CD8-positive, alpha-beta memory T cell (primary cell): ENCODE results near the gene SGMS1. TPM values are rescaled to one million over a fixed set of nuclear protein-coding genes. Genes with fewer than 3 reads are reported as not detected.

Experiments
- CTCF ChIA-PET: fragments of 350-600 bp; sonication (Branson Sonifier 250); formaldehyde crosslinking; loops from one replicate; lab custom pipeline; 2021; ENCODE audit warnings: antibody characterized with exemption; lab: Charles Lee
- POLR2A ChIA-PET: fragments of 350-600 bp; sonication (Branson Sonifier 250); formaldehyde crosslinking; loops from one replicate; lab custom pipeline; 2021; ENCODE audit warnings: antibody characterized with exemption; lab: Charles Lee
- DNase-seq, 5 donors: peaks; one replicate each; pipeline versions ENCODE4 v3.0.0 to v3.0.0-alpha.2; 2020 to 2022; ENCODE audit warnings: mixed read lengths in 1 of 5
- H3K27ac ChIP-seq: one replicate; pipeline ENCODE4 v1.7.0; 2013; ENCODE audit warnings: low read depth, mild to moderate bottlenecking, low read length, moderate library complexity
- H3K27me3 ChIP-seq: 2 replicates; pipeline ENCODE4 v1.7.0; 2013; ENCODE audit warnings: low read length, mild to moderate bottlenecking; ENCODE audit not compliant: insufficient read depth, poor library complexity, severe bottlenecking
- H3K36me3 ChIP-seq: 2 replicates; pipeline ENCODE4 v1.7.0; 2013; ENCODE audit warnings: mild to moderate bottlenecking, low read length, moderate library complexity; ENCODE audit not compliant: insufficient read depth
- H3K4me1 ChIP-seq: 2 replicates; pipeline ENCODE4 v1.7.0; 2013; ENCODE audit warnings: mild to moderate bottlenecking, low read length, moderate library complexity; ENCODE audit not compliant: insufficient read depth
- H3K4me3 ChIP-seq: 2 replicates; pipeline ENCODE4 v1.7.0; 2013; ENCODE audit warnings: mild to moderate bottlenecking, low read length
- H3K9me3 ChIP-seq: 2 replicates; pipeline ENCODE4 v1.7.0; 2013; ENCODE audit warnings: mild to moderate bottlenecking, low read length
- H3K27ac Mint-ChIP-seq, 8 donors: one replicate each; pipeline ENCODE4 v1.8.0; 2020 to 2021; ENCODE audit warnings: mixed read lengths in 8 of 8, mild to moderate bottlenecking in 6 of 8, inconsistent platforms in 3 of 8, moderate library complexity in 3 of 8
- H3K27me3 Mint-ChIP-seq, 2 donors: one replicate each; pipeline ENCODE4 v1.8.0; 2020 to 2021; ENCODE audit warnings: mixed read lengths in 2 of 2, mild to moderate bottlenecking in 1 of 2, moderate library complexity in 1 of 2
- H3K36me3 Mint-ChIP-seq, 3 donors: one replicate each; pipeline ENCODE4 v1.8.0; 2020 to 2021; ENCODE audit warnings: mixed read lengths in 3 of 3, inconsistent platforms in 1 of 3, mild to moderate bottlenecking in 1 of 3
- H3K4me1 Mint-ChIP-seq, 3 donors: one replicate each; pipeline ENCODE4 v1.8.0; 2020 to 2021; ENCODE audit warnings: mixed read lengths in 3 of 3, inconsistent platforms in 1 of 3, mild to moderate bottlenecking in 1 of 3
- H3K4me3 Mint-ChIP-seq, 7 donors: one replicate each; pipeline ENCODE4 v1.8.0; 2020 to 2021; ENCODE audit warnings: mixed read lengths in 7 of 7, mild to moderate bottlenecking in 6 of 7, moderate library complexity in 4 of 7, inconsistent platforms in 2 of 7
- H3K9me3 Mint-ChIP-seq, 5 donors: one replicate each; pipeline ENCODE4 v1.8.0; 2020 to 2022; ENCODE audit warnings: mixed read lengths in 5 of 5, mild to moderate bottlenecking in 3 of 5, moderate library complexity in 2 of 5, inconsistent platforms in 1 of 5
- polyA plus RNA-seq: library from polyadenylated mRNA; unstranded; fragments of 300-500 nt; fragmentation: Illumina TruSeq; gene quantifications from one replicate; pipeline ENCODE4 v1.2.3, GENCODE V29; 2021
- total RNA-seq, 2 experiments: library from RNA; stranded (reverse); gene quantifications; one replicate each; pipeline ENCODE4 v1.2.3, GENCODE V29; 2021

Gene SGMS1
- total and polyA plus RNA-seq, 3 experiments from 2014 or later = 11.3 to 14.5 (median 13.5) TPM

DNA sequence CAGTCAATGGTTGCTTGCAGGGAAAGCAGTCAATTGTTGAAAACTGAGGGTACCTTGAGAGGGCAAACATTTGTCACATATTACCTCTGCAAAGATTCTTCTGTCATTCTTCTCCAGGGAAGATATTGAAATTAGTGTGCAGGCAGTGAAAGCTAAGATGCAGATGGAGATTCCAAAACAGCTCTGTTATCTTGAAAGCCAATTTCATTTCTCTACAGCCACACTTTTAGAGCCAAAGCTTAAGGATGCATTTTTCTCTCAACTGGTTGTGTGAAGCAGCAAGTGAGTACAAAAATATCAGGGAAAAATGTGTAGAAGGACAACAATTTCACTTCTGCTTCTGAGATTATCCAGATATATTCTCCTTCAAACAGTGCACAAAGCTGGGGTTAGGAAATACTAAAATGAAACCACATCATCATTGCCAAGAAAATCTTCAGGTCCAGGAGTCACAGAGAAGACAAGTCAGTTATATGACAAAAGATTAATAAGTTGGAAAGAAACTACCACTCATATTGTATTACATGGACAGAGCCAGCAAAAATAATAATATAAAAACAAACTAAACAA lies 16.3 kb downstream of the SGMS1 start:
- Mint-ChIP-seq H3K36me3 (peaks cover 0 to 3% (median 2%) of the 10 kb centered on the region in 3 donors), H3K27me3 (no peaks in the 10 kb centered on the region), H3K4me1 (peaks cover 61 to 89% (median 84%) of the 10 kb centered on the region in 3 donors), H3K4me3 (peak overlapping the region in 2 of 7 donors; percentile 2 to 37), H3K9me3 (no peaks in the 10 kb centered on the region), H3K27ac (peak overlapping the region; percentile 1 to 82 (median 49))
- ChIA-PET CTCF (interaction anchor here (1.1 kb wide), 1 partner anchor 15 kb away, joined by 3 read pairs; no protein-coding TSS in a partner anchor), POLR2A (no interaction called here)
- Histone ChIP-seq H3K9me3 (no peaks in the 10 kb centered on the region), H3K27ac (no peak overlapping the region), H3K36me3 (no peaks in the 10 kb centered on the region), H3K4me3 (no peak overlapping the region), H3K4me1 (peaks cover 48% of the 10 kb centered on the region), H3K27me3 (no peaks in the 10 kb centered on the region)
- no peak for DNase-seq

DNA sequence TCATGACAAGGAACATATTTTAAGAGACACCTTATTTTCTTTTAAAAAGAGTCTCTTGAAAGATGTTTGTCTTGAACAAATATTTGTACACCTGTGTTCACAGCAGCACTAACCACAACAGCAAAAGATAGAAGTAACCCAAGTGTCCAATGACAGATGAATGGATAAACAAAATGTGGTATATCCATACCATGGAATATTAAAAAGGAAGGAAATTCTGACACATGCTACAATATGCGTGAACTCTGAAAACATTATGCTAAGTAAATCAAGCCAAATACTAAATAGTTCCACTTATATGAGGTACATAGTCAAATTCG lies 17.8 kb downstream of the SGMS1 start:
- no peak overlapping the region for H3K4me3 ChIP-seq
- POLR2A ChIA-PET = interaction anchor here (0.8 to 2.7 kb wide), 2 partner anchors 8 to 16 kb away, joined by 3 to 8 read pairs; no protein-coding TSS in a partner anchor
- H3K27ac Mint-ChIP-seq = peak overlapping the region in 6 of 8 donors; percentile 3 to 90 (median 64)
- H3K9me3 ChIP-seq = no peaks in the 10 kb centered on the region
- CTCF ChIA-PET = interaction anchor here (1.1 kb wide), 1 partner anchor 16 kb away, joined by 4 read pairs; no protein-coding TSS in a partner anchor
- H3K4me3 Mint-ChIP-seq = peak overlapping the region in 2 of 7 donors; percentile 16 to 46
- H3K27me3 ChIP-seq = no peaks in the 10 kb centered on the region
- no peaks in the 10 kb centered on the region for H3K9me3 Mint-ChIP-seq
- peaks cover 60 to 89% (median 86%) of the 10 kb centered on the region in 3 donors for H3K4me1 Mint-ChIP-seq
- peaks cover 0 to 2% (median 1%) of the 10 kb centered on the region in 3 donors for H3K36me3 Mint-ChIP-seq
- no peaks in the 10 kb centered on the region for H3K36me3 ChIP-seq
- no peak for DNase-seq
- no peaks in the 10 kb centered on the region for H3K27me3 Mint-ChIP-seq
- no peak overlapping the region for H3K27ac ChIP-seq
- H3K4me1 ChIP-seq = peaks cover 56% of the 10 kb centered on the region

DNA sequence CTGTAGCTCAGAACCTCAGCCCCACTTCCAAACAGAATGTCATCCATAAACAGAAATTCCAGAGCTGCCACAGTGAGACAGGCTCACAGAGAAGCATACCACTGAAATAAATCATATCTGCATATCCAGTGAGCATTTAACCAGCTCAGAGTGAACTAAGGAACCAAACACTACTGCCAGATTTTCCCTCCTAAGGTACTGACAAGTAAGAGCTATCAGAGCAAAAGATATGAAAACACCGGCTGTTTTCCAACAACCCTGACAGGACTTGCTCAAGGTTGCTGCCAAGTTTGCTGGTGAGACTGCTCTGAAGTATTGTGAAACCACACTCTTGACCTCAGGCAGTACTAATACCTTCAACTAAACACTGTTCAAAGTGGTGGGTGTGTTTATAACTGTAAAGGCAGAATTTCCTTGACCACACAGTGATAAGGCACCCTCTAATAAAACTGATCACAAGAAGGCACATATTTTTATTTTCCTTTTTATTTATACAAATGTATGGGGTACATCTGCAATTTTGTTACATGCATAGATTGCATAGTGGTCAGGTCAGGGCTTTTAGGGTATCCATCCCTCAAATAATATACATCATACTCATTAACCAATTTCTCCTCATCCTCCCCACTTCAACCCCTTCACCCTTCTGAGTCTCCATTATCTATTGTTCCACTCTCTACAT lies 18.3 kb downstream of the SGMS1 start:
- ChIA-PET CTCF (interaction anchor here (1.1 to 1.3 kb wide), 2 partner anchors 10 to 17 kb away, joined by 3 to 4 read pairs; no protein-coding TSS in a partner anchor), POLR2A (interaction anchor here (0.6 to 2.7 kb wide), 4 partner anchors 8 to 19 kb away, joined by 3 to 8 read pairs (median 3); no protein-coding TSS in a partner anchor)
- H3K27ac Mint-ChIP-seq = peak overlapping the region; percentile 59 to 90 (median 85)
- Histone ChIP-seq H3K27ac (no peak overlapping the region), H3K27me3 (no peaks in the 10 kb centered on the region), H3K4me3 (no peak overlapping the region), H3K4me1 (peaks cover 61% of the 10 kb centered on the region), H3K9me3 (no peaks in the 10 kb centered on the region), H3K36me3 (no peaks in the 10 kb centered on the region)
- H3K27me3 Mint-ChIP-seq = no peaks in the 10 kb centered on the region
- no peaks in the 10 kb centered on the region for H3K9me3 Mint-ChIP-seq
- peaks cover 64 to 91% (median 90%) of the 10 kb centered on the region in 3 donors for H3K4me1 Mint-ChIP-seq
- peak overlapping the region; percentile 46 to 86 (median 73) for H3K4me3 Mint-ChIP-seq
- no peak for DNase-seq
- peaks cover 0 to 2% (median 1%) of the 10 kb centered on the region in 3 donors for H3K36me3 Mint-ChIP-seq

DNA sequence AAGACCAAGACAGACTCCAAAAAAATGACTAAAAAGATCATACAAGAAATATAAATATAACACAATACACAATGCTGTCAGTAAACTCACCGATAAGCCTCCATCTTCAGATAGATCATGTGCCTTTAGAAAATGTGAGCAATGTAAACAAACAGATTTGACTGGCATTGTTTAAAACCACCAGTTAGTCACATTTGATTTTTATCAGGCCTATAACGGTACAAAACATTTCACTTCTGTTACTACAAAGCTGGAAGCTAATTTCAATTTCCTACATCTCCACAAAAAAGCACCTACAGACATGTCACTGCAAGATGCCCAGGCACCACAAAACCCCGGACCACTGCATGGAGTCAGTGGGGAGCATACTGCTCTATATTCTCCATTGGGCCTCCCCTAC lies 18.9 kb downstream of the SGMS1 start:
- peak overlapping the region; percentile 43 to 86 (median 73) for H3K4me3 Mint-ChIP-seq
- Histone ChIP-seq H3K9me3 (no peaks in the 10 kb centered on the region), H3K27me3 (no peaks in the 10 kb centered on the region), H3K36me3 (no peaks in the 10 kb centered on the region), H3K27ac (no peak overlapping the region), H3K4me3 (no peak overlapping the region), H3K4me1 (peaks cover 65% of the 10 kb centered on the region)
- no peak for DNase-seq
- H3K9me3 Mint-ChIP-seq = no peaks in the 10 kb centered on the region
- ChIA-PET POLR2A (interaction anchor here (0.6 to 2.7 kb wide), 4 partner anchors 9 to 19 kb away, joined by 3 to 8 read pairs (median 3); no protein-coding TSS in a partner anchor), CTCF (interaction anchor here (1.1 to 1.3 kb wide), 2 partner anchors 11 to 17 kb away, joined by 3 to 4 read pairs; no protein-coding TSS in a partner anchor)
- H3K27me3 Mint-ChIP-seq = no peaks in the 10 kb centered on the region
- peaks cover 68 to 90% (median 90%) of the 10 kb centered on the region in 3 donors for H3K4me1 Mint-ChIP-seq
- peak overlapping the region; percentile 59 to 90 (median 85) for H3K27ac Mint-ChIP-seq
- H3K36me3 Mint-ChIP-seq = peaks cover 0 to 1% (median 0%) of the 10 kb centered on the region in 3 donors

DNA sequence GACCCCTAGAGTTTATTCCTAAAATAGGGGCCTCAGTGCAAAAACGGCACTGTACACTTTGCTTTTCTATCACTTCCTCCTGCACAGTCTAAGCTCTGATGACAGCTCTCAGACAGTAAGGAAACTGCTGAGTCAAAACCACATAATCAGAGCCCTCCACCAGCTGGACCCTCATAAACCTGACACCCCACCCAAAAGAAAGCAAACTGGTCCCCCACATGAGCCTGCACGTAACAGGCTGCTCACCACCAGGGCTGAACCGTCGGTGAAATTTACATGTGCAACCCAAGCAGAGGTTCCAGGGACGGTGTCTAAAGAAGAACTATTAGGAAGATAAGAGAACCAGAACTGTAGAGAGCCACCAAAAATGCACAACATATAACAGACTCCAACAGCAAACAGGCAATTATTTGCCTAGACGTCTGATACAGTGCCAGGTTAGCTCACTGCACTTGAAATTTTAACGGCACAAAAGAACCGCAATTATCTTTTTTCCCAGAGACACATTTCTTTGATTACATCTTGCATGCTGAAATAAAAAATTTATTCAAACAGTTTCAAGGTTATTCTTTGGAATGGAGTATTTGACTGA lies 19.6 kb downstream of the SGMS1 start:
- H3K4me3 Mint-ChIP-seq = peak overlapping the region; percentile 48 to 85 (median 73)
- H3K36me3 Mint-ChIP-seq = peaks cover 0 to 2% (median 0%) of the 10 kb centered on the region in 3 donors
- ChIA-PET CTCF (interaction anchor here (1.3 to 1.8 kb wide), 2 partner anchors 12 to 42 kb away, joined by 3 read pairs; no protein-coding TSS in a partner anchor), POLR2A (interaction anchor here (0.8 to 2.7 kb wide), 3 partner anchors 12 to 20 kb away, joined by 3 to 8 read pairs (median 4); no protein-coding TSS in a partner anchor)
- H3K27me3 Mint-ChIP-seq = no peaks in the 10 kb centered on the region
- H3K4me1 Mint-ChIP-seq = peaks cover 70 to 92% (median 91%) of the 10 kb centered on the region in 3 donors
- H3K27ac Mint-ChIP-seq = peak overlapping the region; percentile 72 to 90 (median 86)
- H3K36me3 ChIP-seq = no peaks in the 10 kb centered on the region
- H3K4me3 ChIP-seq = no peak overlapping the region
- peaks cover 65% of the 10 kb centered on the region for H3K4me1 ChIP-seq
- H3K27ac ChIP-seq = peak overlapping the region; percentile 6
- H3K9me3 ChIP-seq = no peaks in the 10 kb centered on the region
- no peak for DNase-seq
- H3K27me3 ChIP-seq = no peaks in the 10 kb centered on the region
- H3K9me3 Mint-ChIP-seq = no peaks in the 10 kb centered on the region

DNA sequence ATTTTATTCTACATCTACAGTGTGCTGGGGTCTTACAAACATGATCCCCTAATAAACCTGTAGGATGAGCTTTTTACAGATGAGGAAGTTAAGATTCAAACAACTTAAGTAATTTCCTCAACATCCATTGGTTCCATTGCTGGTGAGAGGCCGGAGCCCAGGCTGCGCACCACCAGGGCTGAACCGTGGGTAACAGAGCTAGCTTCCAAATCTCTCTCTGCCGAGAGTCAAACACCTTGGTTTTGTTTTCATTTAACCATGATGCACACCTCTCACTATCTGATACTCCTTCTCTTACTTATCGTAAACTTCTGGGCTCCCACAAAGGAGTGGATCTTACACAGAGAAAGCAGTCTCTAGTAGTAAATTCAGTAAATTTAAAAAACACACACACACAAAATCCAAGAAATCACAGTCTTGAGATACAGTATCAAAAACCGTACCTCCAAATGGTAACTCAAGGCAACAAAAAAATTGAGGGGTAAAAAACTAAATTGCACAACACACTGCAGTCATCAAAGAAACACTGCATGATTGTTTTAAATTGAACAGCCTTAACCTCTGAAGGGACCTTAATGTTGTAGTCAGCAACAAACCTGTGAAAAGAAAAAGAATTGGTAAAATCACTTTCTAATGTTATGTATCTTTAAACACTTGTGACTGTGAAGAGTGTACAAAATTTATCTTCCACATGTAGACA lies 20.5 kb downstream of the SGMS1 start:
- peaks cover 73 to 96% (median 93%) of the 10 kb centered on the region in 3 donors for H3K4me1 Mint-ChIP-seq
- H3K4me1 ChIP-seq = peaks cover 65% of the 10 kb centered on the region
- CTCF ChIA-PET = interaction anchor here (1.8 kb wide), 1 partner anchor 41 kb away, joined by 3 read pairs; no protein-coding TSS in a partner anchor

DNA sequence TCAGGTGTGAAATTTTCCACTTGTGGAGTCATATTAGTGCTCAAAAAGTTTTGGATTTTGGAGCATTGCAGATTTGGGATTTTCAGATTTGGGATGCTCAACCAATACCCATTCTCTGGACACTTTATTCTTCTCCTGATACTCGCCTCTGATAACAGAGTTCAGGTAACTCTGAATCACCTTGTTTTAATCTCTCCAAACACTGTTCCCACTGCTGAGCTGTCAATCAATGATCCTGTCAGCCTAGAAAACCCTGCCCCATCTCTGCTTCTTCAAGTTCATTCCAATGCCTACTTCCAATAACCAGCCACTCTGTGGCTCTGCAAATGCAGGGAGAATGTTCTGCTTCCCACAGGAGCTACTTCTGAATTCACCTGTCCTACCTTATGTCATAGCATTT lies 21.8 kb downstream of the SGMS1 start:
- Mint-ChIP-seq H3K4me1 (peaks cover 62 to 91% (median 85%) of the 10 kb centered on the region in 3 donors), H3K36me3 (peaks cover 0 to 10% (median 7%) of the 10 kb centered on the region in 3 donors), H3K9me3 (no peaks in the 10 kb centered on the region), H3K27me3 (no peaks in the 10 kb centered on the region), H3K4me3 (no peak overlapping the region), H3K27ac (peak overlapping the region in 3 of 8 donors; percentile 38 to 43 (median 39))
- Histone ChIP-seq H3K9me3 (no peaks in the 10 kb centered on the region), H3K4me1 (peaks cover 57% of the 10 kb centered on the region), H3K36me3 (no peaks in the 10 kb centered on the region), H3K27ac (no peak overlapping the region), H3K27me3 (no peaks in the 10 kb centered on the region), H3K4me3 (no peak overlapping the region)
- POLR2A ChIA-PET = no interaction called here
- CTCF ChIA-PET = interaction anchor here (0.7 kb wide), 1 partner anchor 20 kb away, joined by 4 read pairs; no protein-coding TSS in a partner anchor
- DNase-seq = no peak

More for the DNA sequence above, 20.5 kb downstream of the SGMS1 start:
- Mint-ChIP-seq H3K4me3 (peak overlapping the region in 3 of 7 donors; percentile 16 to 82 (median 65)), H3K27ac (peak overlapping the region in 6 of 8 donors; percentile 19 to 90 (median 51)), H3K36me3 (peaks cover 0 to 6% (median 4%) of the 10 kb centered on the region in 3 donors), H3K9me3 (no peaks in the 10 kb centered on the region), H3K27me3 (no peaks in the 10 kb centered on the region)
- no peaks in the 10 kb centered on the region for H3K9me3 ChIP-seq
- H3K27me3 ChIP-seq = no peaks in the 10 kb centered on the region
- H3K27ac ChIP-seq = peak overlapping the region; percentile 6
- no peak overlapping the region for H3K4me3 ChIP-seq
- POLR2A ChIA-PET = interaction anchor here (1.2 to 2.7 kb wide), 2 partner anchors 11 to 19 kb away, joined by 4 to 8 read pairs; no protein-coding TSS in a partner anchor
- H3K36me3 ChIP-seq = no peaks in the 10 kb centered on the region
- DNase-seq = no peak
